Small intestine (tissue), 7 donors: ENCODE results near the gene GET4. TPM values are rescaled to one million over a fixed set of nuclear protein-coding genes. Genes with fewer than 3 reads are reported as not detected.

Experiments used
- DNase-seq, 2 donors: peaks; one replicate each; pipeline versions ENCODE4 v3.0.0 to v3.0.0-alpha.2; 2013
- FAIRE-seq: peaks from 2 replicates; lab custom pipeline; 2012; peaks lifted over from hg19 to GRCh38; lab: Jason Lieb, UNC
- H3K27ac ChIP-seq, 3 donors: one replicate each; pipeline ENCODE4 v1.5.1; 2013; ENCODE audit warnings: low read length in 2 of 3, mild to moderate bottlenecking in 2 of 3, control low read depth in 1 of 3, inconsistent platforms in 1 of 3, low read depth in 1 of 3, moderate library complexity in 1 of 3
- H3K27me3 ChIP-seq, 3 donors: one replicate each; pipeline ENCODE4 v1.6.1; 2013; ENCODE audit warnings: low read length in 3 of 3, inconsistent platforms in 1 of 3; ENCODE audit not compliant: control insufficient read depth in 3 of 3, insufficient read depth in 3 of 3
- H3K36me3 ChIP-seq, 3 donors: one replicate each; pipeline ENCODE4 v1.6.1; 2013; ENCODE audit warnings: low read length in 3 of 3, inconsistent platforms in 1 of 3, low read depth in 1 of 3, mild to moderate bottlenecking in 1 of 3, moderate library complexity in 1 of 3; ENCODE audit not compliant: control insufficient read depth in 3 of 3, insufficient read depth in 2 of 3
- H3K4me1 ChIP-seq, 3 donors: one replicate each; pipeline ENCODE4 v1.6.1; 2013; ENCODE audit warnings: low read length in 2 of 3, inconsistent platforms in 1 of 3, low read depth in 1 of 3, mild to moderate bottlenecking in 1 of 3, moderate library complexity in 1 of 3; ENCODE audit not compliant: control insufficient read depth in 3 of 3, insufficient read depth in 2 of 3
- H3K4me3 ChIP-seq, 3 donors: one replicate each; pipeline ENCODE4 v1.5.1; 2013; ENCODE audit warnings: low read length in 3 of 3, control low read depth in 1 of 3, inconsistent platforms in 1 of 3, low read depth in 1 of 3, mild to moderate bottlenecking in 1 of 3, moderate library complexity in 1 of 3
- H3K9me3 ChIP-seq, 2 donors: one replicate each; pipeline ENCODE4 v1.6.1; 2013; ENCODE audit warnings: low read depth in 1 of 2, low read length in 1 of 2; ENCODE audit not compliant: control insufficient read depth in 2 of 2, insufficient read depth in 1 of 2
- WGBS, 3 donors: extraction: QIAGEN DNeasy Blood & Tissue Kit; methylation state at CpG; one replicate each; pipeline ENCODE4 v1.1.7; 2013; 5-methylcytosine and 5-hydroxymethylcytosine counted together
- polyA plus RNA-seq, 4 donors: library from polyadenylated mRNA; stranded (reverse) in 3 of 4; unstranded in 1 of 4; fragments of 200-250 nt in 3 of 4; fragments of 120-200 nt in 1 of 4; gene quantifications; one replicate each; pipeline versions ENCODE4 v1.2.1 to v1.2.3, GENCODE V29; 2013
- donor health status: healthy with polysubstance abuse.
- donor health status: control.
- donor health status: control.
- donor health status: Bipolar disorder and iron deficiency.
- donor health status: healthy.

GET4 gene
- polyA plus RNA-seq, 4 donors: 38.9 to 87.2 (median 74.5) TPM

GRCh38 chr7:888081-889024, 12.0 kb downstream of the GET4 start:
- DNase-seq (no peak), FAIRE-seq (no peak)
- H3K4me3 ChIP-seq: no peak overlapping the region
- no peaks in the 10 kb centered on the region for H3K27me3 ChIP-seq
- H3K36me3 ChIP-seq: peaks cover 8 to 92% (median 24%) of the 10 kb centered on the region in 3 donors
- H3K27ac ChIP-seq: no peak overlapping the region
- peaks cover 0 to 7% of the 10 kb centered on the region in 2 donors for H3K9me3 ChIP-seq
- 90 to 94% (median 93%) methylated on average over 42 to 43 of the region's 43 CpGs for WGBS, 3 donors
- no peaks in the 10 kb centered on the region for H3K4me1 ChIP-seq

DNA sequence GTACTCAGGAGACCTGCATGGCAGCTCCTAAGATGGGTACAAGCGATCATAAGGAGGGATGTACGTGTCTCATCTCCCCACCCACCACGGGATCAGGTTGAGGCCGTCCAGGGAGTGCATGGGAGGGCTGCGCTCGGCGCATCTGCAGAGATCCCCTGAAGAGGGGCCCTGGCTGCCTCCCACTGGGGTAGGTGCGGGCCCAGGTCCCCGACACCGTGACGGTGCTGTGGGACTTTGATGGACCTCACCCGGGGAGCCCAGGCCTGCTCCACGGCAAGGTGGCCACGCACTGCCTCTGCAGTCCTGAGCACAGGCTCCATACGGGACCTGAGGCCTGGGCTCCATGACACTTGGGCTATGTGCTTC, 12.7 kb downstream of the GET4 start:
- no peak for FAIRE-seq
- H3K36me3 ChIP-seq: peaks cover 11 to 92% (median 27%) of the 10 kb centered on the region in 3 donors
- 90 to 97% (median 95%) methylated on average over 13 to 15 of the region's 15 CpGs for WGBS, 3 donors

DNA sequence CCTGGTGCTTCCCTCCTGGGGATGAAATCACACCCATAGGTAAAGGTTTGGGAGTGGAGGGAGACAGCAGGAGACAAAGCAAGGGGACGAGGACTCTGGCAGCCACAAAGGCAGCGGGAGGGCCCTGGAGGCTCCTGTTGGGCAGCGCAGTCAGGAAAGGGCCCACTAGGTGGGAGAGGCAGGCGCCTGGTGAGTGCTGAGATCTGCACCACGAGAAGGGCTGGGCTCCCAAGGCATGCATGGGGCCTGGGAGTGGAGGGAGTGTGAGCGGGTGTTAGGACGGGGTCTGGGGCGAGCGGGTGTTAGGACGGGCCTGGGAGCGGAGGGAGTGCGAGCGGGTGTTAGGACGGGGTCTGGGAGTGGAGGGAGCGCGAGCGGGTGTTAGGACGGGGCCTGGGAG, 13.0 kb downstream of the GET4 start:
- Histone ChIP-seq H3K9me3 (peaks cover 0 to 7% of the 10 kb centered on the region in 2 donors), H3K27me3 (no peaks in the 10 kb centered on the region), H3K27ac (no peak overlapping the region), H3K36me3 (peaks cover 12 to 92% (median 28%) of the 10 kb centered on the region in 3 donors), H3K4me1 (no peaks in the 10 kb centered on the region), H3K4me3 (no peak overlapping the region)
- FAIRE-seq (no peak), DNase-seq (no peak)
- WGBS, 3 donors: 96 to 99% (median 96%) methylated on average over 13 to 14 of the region's 18 CpGs

More for the DNA sequence above, 12.7 kb downstream of the GET4 start:
- DNase-seq: no peak
- Histone ChIP-seq H3K27me3 (no peaks in the 10 kb centered on the region), H3K4me3 (no peak overlapping the region), H3K9me3 (peaks cover 0 to 7% of the 10 kb centered on the region in 2 donors), H3K27ac (no peak overlapping the region), H3K4me1 (no peaks in the 10 kb centered on the region)

DNA sequence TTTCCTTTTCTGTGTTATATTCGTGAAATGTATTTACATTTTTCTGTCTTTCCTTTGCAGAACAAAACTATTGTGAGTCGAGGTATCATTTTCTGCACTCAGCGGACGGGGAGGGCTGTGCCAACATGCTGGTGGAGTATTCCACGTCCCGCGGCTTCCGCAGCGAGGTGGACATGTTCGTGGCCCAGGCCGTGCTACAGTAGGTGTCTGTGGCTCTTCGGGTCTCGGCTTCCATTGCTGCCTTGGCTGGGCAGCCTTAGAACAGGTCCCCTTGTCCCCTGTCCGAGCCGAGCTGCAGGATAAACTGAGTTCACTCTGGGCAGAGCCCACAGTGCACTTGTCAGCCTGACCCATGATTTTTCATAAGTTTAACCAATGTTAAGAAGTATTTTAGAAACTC, 14.5 kb downstream of the GET4 start:
- DNase-seq (no peak), FAIRE-seq (no peak)
- no peak overlapping the region for H3K4me3 ChIP-seq
- H3K9me3 ChIP-seq: peaks cover 0 to 17% of the 10 kb centered on the region in 2 donors
- H3K27me3 ChIP-seq: no peaks in the 10 kb centered on the region
- H3K4me1 ChIP-seq: no peaks in the 10 kb centered on the region
- peaks cover 25 to 94% (median 36%) of the 10 kb centered on the region in 3 donors for H3K36me3 ChIP-seq
- H3K27ac ChIP-seq: no peak overlapping the region
- WGBS, 3 donors: 94 to 96% (median 95%) methylated on average over 15 of the region's 15 CpGs

DNA sequence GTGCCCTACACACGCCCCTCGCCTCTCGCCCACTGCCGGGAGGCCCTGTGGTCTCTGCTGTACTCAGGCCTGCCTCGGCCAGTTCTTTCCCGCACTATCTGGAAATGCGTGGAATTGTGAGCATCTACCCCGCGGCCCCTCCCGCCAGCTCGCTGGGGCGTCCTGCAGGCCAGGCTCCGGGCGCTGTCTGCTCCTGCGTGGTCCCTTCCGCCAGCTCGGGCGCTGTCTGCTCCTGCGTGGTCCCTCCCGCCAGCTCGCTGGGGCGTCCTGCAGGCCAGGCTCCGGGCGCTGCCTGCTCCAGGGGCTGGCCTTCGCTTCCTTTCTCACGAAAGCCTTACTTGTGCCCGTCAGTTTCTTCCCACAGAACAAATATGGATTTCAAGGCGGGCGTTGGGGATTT, 14.9 kb downstream of the GET4 start:
- Histone ChIP-seq H3K36me3 (peaks cover 28 to 94% (median 39%) of the 10 kb centered on the region in 3 donors), H3K9me3 (peaks cover 0 to 21% of the 10 kb centered on the region in 2 donors), H3K27ac (no peak overlapping the region), H3K27me3 (no peaks in the 10 kb centered on the region), H3K4me1 (no peaks in the 10 kb centered on the region), H3K4me3 (no peak overlapping the region)
- 96% methylated on average over 27 to 29 of the region's 29 CpGs for WGBS, 3 donors
- DNase-seq (no peak), FAIRE-seq (no peak)

- no peak overlapping the region for H3K4me3 ChIP-seq
- H3K36me3 ChIP-seq: peaks cover 28 to 94% (median 41%) of the 10 kb centered on the region in 3 donors
- FAIRE-seq (no peak), DNase-seq (no peak)
- H3K4me1 ChIP-seq: no peaks in the 10 kb centered on the region
- peaks cover 0 to 22% of the 10 kb centered on the region in 2 donors for H3K9me3 ChIP-seq
- 93 to 99% (median 95%) methylated on average over 16 to 20 of the region's 20 CpGs for WGBS, 3 donors
- H3K27me3 ChIP-seq: no peaks in the 10 kb centered on the region
- H3K27ac ChIP-seq: no peak overlapping the region
Measured at GRCh38 chr7:891805-892204, 15.5 kb downstream of the GET4 start.

- no peaks in the 10 kb centered on the region for H3K4me1 ChIP-seq
- DNase-seq (peak in 1 of 2 donors; percentile 21), FAIRE-seq (no peak)
- H3K4me3 ChIP-seq: no peak overlapping the region
- peaks cover 0 to 22% of the 10 kb centered on the region in 2 donors for H3K9me3 ChIP-seq
- peaks cover 32 to 94% (median 38%) of the 10 kb centered on the region in 3 donors for H3K36me3 ChIP-seq
- H3K27ac ChIP-seq: no peak overlapping the region
- no peaks in the 10 kb centered on the region for H3K27me3 ChIP-seq
- 92 to 95% (median 93%) methylated on average over 40 to 48 of the region's 48 CpGs for WGBS, 3 donors
Measured at GRCh38 chr7:892648-893593, 16.6 kb downstream of the GET4 start.

DNA sequence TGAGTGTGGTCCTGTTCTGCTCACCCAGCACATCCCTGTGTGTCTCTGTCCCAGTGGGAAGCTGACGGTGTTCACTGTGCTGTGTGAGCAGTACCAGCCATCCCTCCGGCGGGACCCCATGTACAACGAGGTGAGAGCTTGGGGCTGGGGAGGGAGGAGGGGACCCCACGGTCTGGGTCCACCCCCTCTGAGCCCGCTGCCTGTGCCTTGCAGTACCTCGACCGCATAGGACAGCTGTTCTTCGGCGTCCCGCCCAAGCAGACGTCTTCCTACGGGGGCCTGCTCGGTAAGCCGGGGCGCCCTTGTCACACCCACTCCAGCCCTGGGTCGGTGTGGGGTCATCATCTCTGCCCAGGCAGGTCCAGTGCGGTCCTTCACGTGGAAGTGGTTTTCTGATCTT, 17.3 kb downstream of the GET4 start:
- Histone ChIP-seq H3K27me3 (no peaks in the 10 kb centered on the region), H3K27ac (no peak overlapping the region), H3K4me3 (no peak overlapping the region), H3K4me1 (no peaks in the 10 kb centered on the region), H3K36me3 (peaks cover 32 to 94% (median 41%) of the 10 kb centered on the region in 3 donors), H3K9me3 (peaks cover 0 to 22% of the 10 kb centered on the region in 2 donors)
- WGBS, 3 donors: 92 to 95% (median 93%) methylated on average over 14 to 19 of the region's 19 CpGs
- DNase-seq (no peak), FAIRE-seq (no peak)
